ENCODE measurements around the gene BTNL9. TPM values are rescaled to one million over a fixed set of nuclear protein-coding genes. Genes with fewer than 3 reads are reported as not detected.

BTNL9 gene
- polyA plus RNA-seq, 1 of the 3 experiments (the other 2 are of a cell fraction): not detected

- Histone ChIP-seq H3K9me3 (no peaks in the 10 kb centered on the region), H3F3A (replicated peaks; ENCODE audit: insufficient read depth) (no peaks in the 10 kb centered on the region), H2AFZ (ENCODE audit: low read depth) (no peak overlapping the region), H3K4me3 (ENCODE audit: low read depth in 2 of 2, low read length in 1 of 2) (no peak overlapping the region), H3K27me3 (ENCODE audit: insufficient read depth) (peaks cover 55% of the 10 kb centered on the region), H3K9me2 (no peaks in the 10 kb centered on the region), H4K20me1 (ENCODE audit: insufficient read depth) (no peaks in the 10 kb centered on the region), H3K4me1 (ENCODE audit: control insufficient read depth in 1 of 2, insufficient read depth in 2 of 2, low read depth in 1 of 2, low read length in 1 of 2) (no peaks in the 10 kb centered on the region), H3K27ac (ENCODE audit: low read depth in 2 of 2, low read length in 1 of 2) (no peak overlapping the region), H3K79me2 (ENCODE audit: insufficient read depth) (no peaks in the 10 kb centered on the region), H3K9ac (no peak overlapping the region), H3K4me2 (no peak overlapping the region), H3K36me3 (replicated peaks in 1 of 2; ENCODE audit: control insufficient read depth in 1 of 2, insufficient read depth in 2 of 2, low read length in 1 of 2) (no peaks in the 10 kb centered on the region)
- no peak for TF ChIP-seq USF1 (IDR thresholded peaks at IDR 0.05; ENCODE audit: borderline replicate concordance, low read depth)
- TF ChIP-seq CTCF (IDR thresholded peaks at IDR 0.05): no peak
- no peak for TF ChIP-seq PBX3 (IDR thresholded peaks at IDR 0.05)
- TF ChIP-seq TAF1 (IDR thresholded peaks at IDR 0.05; ENCODE audit: borderline replicate concordance, low read depth, low read length): no peak
- TF ChIP-seq USF2 (IDR thresholded peaks at IDR 0.05; ENCODE audit: borderline replicate concordance, low read depth, low read length): no peak
- TF ChIP-seq NRF1 (IDR thresholded peaks at IDR 0.05; ENCODE audit: low read depth, low read length): no peak
- TF ChIP-seq FOXJ3 (CRISPR knock-in tag; IDR thresholded peaks at IDR 0.05): no peak
- no peak for TF ChIP-seq GATA2 (CRISPR knock-in tag; IDR thresholded peaks at IDR 0.05)
- no peak for TF ChIP-seq IRF3 (IDR thresholded peaks at IDR 0.05; ENCODE audit: low read depth, low read length)
- no peak for TF ChIP-seq RFX5 (IDR thresholded peaks at IDR 0.05; ENCODE audit: low read length)
- TF ChIP-seq RCOR1 (IDR thresholded peaks at IDR 0.05; ENCODE audit: low read length): no peak
- TF ChIP-seq FOSL2 (IDR thresholded peaks at IDR 0.05; ENCODE audit: borderline replicate concordance, low read depth): no peak
- no peak for TF ChIP-seq YY1 (IDR thresholded peaks at IDR 0.05; ENCODE audit: low read depth)
- no peak for TF ChIP-seq EZH2phosphoT487 (IDR thresholded peaks at IDR 0.05; ENCODE audit: borderline replicate concordance, low read depth)
- TF ChIP-seq TCF12 (IDR thresholded peaks at IDR 0.05): no peak
- no peak for TF ChIP-seq EP300 (IDR thresholded peaks at IDR 0.05; ENCODE audit: borderline replicate concordance in 1 of 2, low read depth in 1 of 2, low read length in 1 of 2)
- TF ChIP-seq REST (IDR thresholded peaks at IDR 0.05; ENCODE audit: low read depth, low read length): no peak
- WGBS (ENCODE audit: low lambda C conversion rate): 40% methylated on average over 6 of the region's 6 CpGs
- DNase-seq: no peak
- ChIA-PET CTCF (no interaction called here), POLR2A (no interaction called here)
These were observed 22.6 kb downstream of the BTNL9 start for GRCh38 chr5:181062631-181063030.

All from SK-N-SH (cell line).